ENCODE measurements around the gene RAB8B. TPM values are rescaled to one million over a fixed set of nuclear protein-coding genes. Genes with fewer than 3 reads are reported as not detected.

RAB8B gene
- polyA plus RNA-seq, 3 donors, result 22.0 to 77.3 (median 58.9) TPM

DNA sequence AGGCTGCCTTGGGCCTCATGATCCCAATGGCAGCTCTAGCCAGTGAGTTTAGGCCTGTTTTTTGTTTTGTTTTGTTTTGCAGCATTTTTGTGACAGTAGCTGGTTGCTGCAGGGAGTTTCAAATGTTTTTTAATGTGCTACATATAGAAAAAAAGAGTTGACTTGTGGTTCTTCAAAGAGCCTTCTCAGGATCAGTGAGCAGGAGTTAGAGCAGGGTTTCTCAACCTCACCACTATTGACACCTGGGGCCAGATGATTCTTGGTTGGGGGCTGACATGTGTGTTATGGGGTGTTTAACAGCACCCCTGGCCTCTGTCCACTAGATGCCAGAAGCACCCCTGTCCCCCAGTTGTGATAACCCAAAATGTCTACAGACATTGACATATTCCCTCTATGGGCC, 105.9 kb downstream of the RAB8B start:
- Histone ChIP-seq H2AFZ (ENCODE audit: insufficient read depth, low read depth, low read length, poor library complexity, severe bottlenecking) (no peak overlapping the region), H3K27me3 (ENCODE audit: control insufficient read depth in 2 of 2, insufficient read depth in 2 of 2, low read length in 2 of 2) (no peaks in the 10 kb centered on the region), H3K27ac (ENCODE audit: low read depth in 1 of 2, low read length in 2 of 2) (peak overlapping the region in 1 of 2 donors; percentile 6), H3K9me3 (replicated peaks in 1 of 2; ENCODE audit: control insufficient read depth in 1 of 2, insufficient read depth in 1 of 2, low read length in 2 of 2) (no peaks in the 10 kb centered on the region), H3K36me3 (replicated peaks in 1 of 2; ENCODE audit: control insufficient read depth in 1 of 2, insufficient read depth in 2 of 2, low read length in 2 of 2) (peaks cover 36 to 81% of the 10 kb centered on the region in 2 donors), H4K20me1 (ENCODE audit: insufficient read depth, low read length) (peaks cover 14% of the 10 kb centered on the region), H3K4me2 (replicated peaks; ENCODE audit: extremely low read depth, low read length, poor library complexity, severe bottlenecking) (no peak overlapping the region), H3K79me2 (ENCODE audit: insufficient read depth, low read length) (no peaks in the 10 kb centered on the region), H3K9ac (ENCODE audit: insufficient read depth, low read length, poor library complexity, severe bottlenecking) (no peak overlapping the region), H3K4me1 (ENCODE audit: control insufficient read depth in 1 of 2, insufficient read depth in 2 of 2, low read length in 2 of 2) (peaks cover 5 to 7% of the 10 kb centered on the region in 2 donors), H3K4me3 (replicated peaks in 1 of 3; ENCODE audit: low read depth in 2 of 3, low read length in 3 of 3) (no peak overlapping the region)
- TF ChIP-seq, protein P1, sequence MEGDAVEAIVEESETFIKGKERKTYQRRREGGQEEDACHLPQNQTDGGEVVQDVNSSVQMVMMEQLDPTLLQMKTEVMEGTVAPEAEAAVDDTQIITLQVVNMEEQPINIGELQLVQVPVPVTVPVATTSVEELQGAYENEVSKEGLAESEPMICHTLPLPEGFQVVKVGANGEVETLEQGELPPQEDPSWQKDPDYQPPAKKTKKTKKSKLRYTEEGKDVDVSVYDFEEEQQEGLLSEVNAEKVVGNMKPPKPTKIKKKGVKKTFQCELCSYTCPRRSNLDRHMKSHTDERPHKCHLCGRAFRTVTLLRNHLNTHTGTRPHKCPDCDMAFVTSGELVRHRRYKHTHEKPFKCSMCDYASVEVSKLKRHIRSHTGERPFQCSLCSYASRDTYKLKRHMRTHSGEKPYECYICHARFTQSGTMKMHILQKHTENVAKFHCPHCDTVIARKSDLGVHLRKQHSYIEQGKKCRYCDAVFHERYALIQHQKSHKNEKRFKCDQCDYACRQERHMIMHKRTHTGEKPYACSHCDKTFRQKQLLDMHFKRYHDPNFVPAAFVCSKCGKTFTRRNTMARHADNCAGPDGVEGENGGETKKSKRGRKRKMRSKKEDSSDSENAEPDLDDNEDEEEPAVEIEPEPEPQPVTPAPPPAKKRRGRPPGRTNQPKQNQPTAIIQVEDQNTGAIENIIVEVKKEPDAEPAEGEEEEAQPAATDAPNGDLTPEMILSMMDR (IDR thresholded peaks at IDR 0.05), result no peak
- Mint-ChIP-seq H3K9me3 (no peaks in the 10 kb centered on the region), H3K36me3 (peaks cover 71 to 78% of the 10 kb centered on the region in 2 donors), H3K4me3 (no peak overlapping the region), H3K27ac (no peak overlapping the region), H3K27me3 (ENCODE audit: low read depth in 3 of 3) (peaks cover 0 to 7% (median 3%) of the 10 kb centered on the region in 3 donors), H3K4me1 (peaks cover 21% of the 10 kb centered on the region)
- DNase-seq, result no peak
- intact Hi-C loops (cut with micrococcal nuclease), result loop anchor here in 1 of 2 donors (10.0 kb wide), 2 partner anchors 99 to 299 kb away; partner anchors contain the start of gene FBXL22

DNA sequence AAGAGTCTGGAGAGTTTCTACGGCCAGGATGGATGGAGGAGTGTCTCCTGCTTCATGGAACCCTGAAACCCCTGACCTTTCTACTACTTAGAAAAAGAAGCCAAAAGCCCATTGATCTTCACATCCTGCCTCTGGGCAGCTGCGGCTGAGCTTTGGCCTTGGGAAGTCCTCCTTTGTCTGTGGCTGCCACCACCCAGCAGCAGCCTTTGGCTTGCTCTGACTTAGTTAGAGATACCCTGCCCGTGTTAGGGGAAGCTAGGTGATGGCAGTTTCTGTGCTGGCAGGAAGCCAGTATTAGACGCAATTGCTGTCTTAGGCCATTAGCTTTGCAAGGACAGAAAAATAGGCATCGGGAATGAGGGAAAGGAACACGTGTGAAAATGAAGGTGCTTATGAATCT, 106.8 kb downstream of the RAB8B start:
- peaks cover 10% of the 10 kb centered on the region for H4K20me1 ChIP-seq (ENCODE audit: insufficient read depth, low read length)
- H3K4me2 ChIP-seq (replicated peaks; ENCODE audit: extremely low read depth, low read length, poor library complexity, severe bottlenecking), result no peak overlapping the region
- TF ChIP-seq, protein P1 (IDR thresholded peaks at IDR 0.05), result no peak
- peaks cover 5 to 7% of the 10 kb centered on the region in 2 donors for H3K4me1 ChIP-seq (ENCODE audit: control insufficient read depth in 1 of 2, insufficient read depth in 2 of 2, low read length in 2 of 2)
- Mint-ChIP-seq H3K4me3 (no peak overlapping the region), H3K27ac (no peak overlapping the region), H3K36me3 (peaks cover 70 to 77% of the 10 kb centered on the region in 2 donors), H3K4me1 (peaks cover 17% of the 10 kb centered on the region), H3K9me3 (no peaks in the 10 kb centered on the region), H3K27me3 (ENCODE audit: low read depth in 3 of 3) (peaks cover 0 to 7% (median 3%) of the 10 kb centered on the region in 3 donors)
- H3K9ac ChIP-seq (ENCODE audit: insufficient read depth, low read length, poor library complexity, severe bottlenecking), result no peak overlapping the region
- H3K79me2 ChIP-seq (ENCODE audit: insufficient read depth, low read length), result no peaks in the 10 kb centered on the region
- peaks cover 37 to 84% of the 10 kb centered on the region in 2 donors for H3K36me3 ChIP-seq (replicated peaks in 1 of 2; ENCODE audit: control insufficient read depth in 1 of 2, insufficient read depth in 2 of 2, low read length in 2 of 2)
- no peak overlapping the region for H2AFZ ChIP-seq (ENCODE audit: insufficient read depth, low read depth, low read length, poor library complexity, severe bottlenecking)
- no peak overlapping the region for H3K4me3 ChIP-seq (replicated peaks in 1 of 3; ENCODE audit: low read depth in 2 of 3, low read length in 3 of 3)
- H3K27me3 ChIP-seq (ENCODE audit: control insufficient read depth in 2 of 2, insufficient read depth in 2 of 2, low read length in 2 of 2), result no peaks in the 10 kb centered on the region
- H3K27ac ChIP-seq (ENCODE audit: low read depth in 1 of 2, low read length in 2 of 2), result no peak overlapping the region
- intact Hi-C loops (cut with micrococcal nuclease), result loop anchor here in 1 of 2 donors (10.0 kb wide), 2 partner anchors 99 to 299 kb away; partner anchors contain the start of gene FBXL22
- DNase-seq, result no peak
- WGBS (ENCODE audit: insufficient coverage), result 83% methylated on average over 5 of the region's 6 CpGs
- no peaks in the 10 kb centered on the region for H3K9me3 ChIP-seq (replicated peaks in 1 of 2; ENCODE audit: control insufficient read depth in 1 of 2, insufficient read depth in 1 of 2, low read length in 2 of 2)
